Stimulated activated CD8-positive, alpha-beta memory T cell treated with anti-CD3 and anti-CD28 coated beads, Interleukin-4, amount 100 ng/mL, for 24 hours (primary cell): Measurements from ENCODE around the gene CAPN5.

Source experiments
- DNase-seq: peaks from one replicate; pipeline ENCODE4 v3.0.0-alpha.2; 2020; ENCODE audit warnings: low read depth

The CAPN5 gene

GRCh38 chr11:77135069-77135468 lies 68.3 kb downstream of the CAPN5 start:
- no peak for DNase-seq

DNA sequence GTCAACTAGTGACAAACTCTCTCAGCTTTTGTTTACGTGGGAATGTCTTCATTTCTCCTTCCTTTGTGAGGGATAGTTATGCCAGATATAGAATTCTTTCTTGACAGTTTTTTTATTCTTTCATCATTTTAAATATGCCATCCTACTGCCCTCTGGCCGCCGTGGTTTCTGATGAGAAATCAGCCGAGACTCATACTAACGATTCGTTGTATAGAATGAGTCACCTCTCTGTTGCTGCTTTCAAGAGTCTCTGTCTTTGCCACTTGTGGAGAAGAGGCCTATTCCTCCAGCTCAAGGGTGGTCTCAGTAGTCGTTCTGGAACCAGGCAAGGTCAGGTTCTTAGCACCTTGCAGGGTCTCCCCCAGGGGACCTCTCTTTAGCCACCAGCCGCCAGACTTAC lies 69.3 kb downstream of the CAPN5 start:
- DNase-seq, result no peak

DNA sequence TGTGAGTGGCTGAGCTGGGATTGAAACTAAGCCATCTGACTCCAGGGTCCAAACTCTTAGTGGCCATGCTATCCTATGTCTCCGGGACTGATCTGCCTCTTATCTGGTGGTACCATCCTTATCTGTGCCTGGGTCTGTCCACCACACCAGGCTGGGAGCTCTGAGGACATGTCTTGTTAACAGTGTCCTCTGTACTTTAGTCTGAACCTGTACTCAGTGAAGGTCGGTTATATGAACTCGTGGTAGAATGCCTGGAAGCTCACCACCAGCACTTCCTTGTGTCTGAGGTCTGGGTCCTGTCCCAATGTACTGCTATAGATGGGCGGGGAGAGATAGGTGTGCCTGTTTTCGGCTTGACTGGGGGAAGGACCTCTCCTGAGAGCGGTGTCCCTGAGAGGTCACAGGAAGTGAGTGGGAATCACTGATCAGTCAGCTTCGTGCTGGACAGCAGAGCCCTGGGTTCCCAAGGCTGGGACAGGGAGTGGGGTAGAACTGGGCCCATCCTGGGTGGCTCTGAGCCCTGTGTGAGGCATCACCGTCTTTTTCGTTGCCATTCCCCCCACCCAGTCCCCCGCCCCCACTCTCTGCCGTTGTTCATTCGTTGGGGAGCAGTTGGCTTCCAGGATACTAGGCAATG lies 70.1 kb downstream of the CAPN5 start:
- DNase-seq, result no peak

- DNase-seq, result no peak
Measured at GRCh38 chr11:77137421-77137820, 70.7 kb downstream of the CAPN5 start.

- DNase-seq, result no peak
Measured at GRCh38 chr11:77138106-77138649, 71.4 kb downstream of the CAPN5 start.

GRCh38 chr11:77139201-77139600 lies 72.4 kb downstream of the CAPN5 start:
- no peak for DNase-seq

GRCh38 chr11:77140231-77140851 lies 73.6 kb downstream of the CAPN5 start:
- DNase-seq, result no peak

- DNase-seq, result no peak
Measured at GRCh38 chr11:77141034-77141433, 74.3 kb downstream of the CAPN5 start.

- no peak for DNase-seq
Measured at GRCh38 chr11:77141475-77141874, 74.7 kb downstream of the CAPN5 start.

- DNase-seq, result no peak
Measured at GRCh38 chr11:77142091-77142975, 75.6 kb downstream of the CAPN5 start.

DNA sequence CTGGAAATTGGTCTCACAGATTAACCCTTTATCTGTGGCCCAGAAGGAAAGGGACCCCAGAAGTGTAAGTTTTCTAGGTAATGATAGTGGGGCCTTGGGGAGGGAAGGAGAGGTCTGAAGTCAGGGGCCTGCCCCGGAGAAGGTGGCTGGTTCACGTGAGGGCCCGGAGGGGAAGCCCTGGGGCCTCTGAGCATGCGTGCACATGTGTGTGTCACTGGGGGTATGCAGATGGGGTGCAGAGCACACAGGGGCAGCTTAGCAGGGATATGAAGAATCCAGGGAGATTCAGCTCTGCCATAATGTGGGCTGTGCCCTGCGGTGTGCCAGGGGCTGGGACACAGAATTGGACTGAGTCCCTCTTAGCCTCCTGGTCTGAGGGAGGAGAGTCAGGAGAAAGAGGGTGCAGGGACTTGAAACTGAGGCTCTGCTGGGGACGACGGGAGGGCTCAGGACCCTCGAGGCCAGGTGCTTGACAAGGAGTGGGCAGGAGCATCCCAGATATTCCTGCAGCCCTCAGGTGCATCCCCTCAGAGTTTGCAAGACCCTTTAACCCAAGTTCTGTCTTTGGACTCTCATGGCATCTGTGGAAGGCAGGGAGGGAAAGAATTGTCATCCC lies 76.7 kb downstream of the CAPN5 start:
- no peak for DNase-seq

GRCh38 chr11:77144196-77144856 lies 77.6 kb downstream of the CAPN5 start:
- DNase-seq, result no peak

DNA sequence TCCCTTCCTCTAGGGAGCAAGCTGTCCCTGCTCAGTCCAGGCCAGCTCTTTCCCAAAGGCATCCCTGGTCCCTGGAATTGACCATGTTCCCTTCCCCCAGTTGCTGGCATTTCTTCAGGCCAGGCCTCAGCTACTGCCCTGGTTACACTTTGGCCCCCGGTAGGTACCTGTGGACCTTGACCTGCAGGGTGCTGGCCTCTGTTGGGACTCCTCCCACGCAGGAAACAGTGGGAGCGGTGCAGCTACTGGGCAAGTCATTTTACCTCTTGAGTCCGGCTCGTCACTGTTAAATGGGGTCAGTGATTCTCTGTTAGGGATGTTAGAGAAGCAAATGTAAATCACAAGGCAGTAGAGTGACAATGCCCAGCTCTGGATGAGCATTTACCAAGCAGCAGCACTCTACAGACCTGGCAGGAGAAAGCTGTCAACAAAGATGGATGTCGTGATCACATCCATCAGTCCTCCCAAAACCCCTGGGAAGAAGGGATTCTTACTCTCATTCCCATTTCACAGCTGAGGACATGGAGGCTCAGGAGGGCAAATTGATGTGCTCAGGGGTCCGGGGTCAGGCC lies 78.2 kb downstream of the CAPN5 start:
- DNase-seq, result no peak

- no peak for DNase-seq
Measured at GRCh38 chr11:77146261-77147035, 79.7 kb downstream of the CAPN5 start.

GRCh38 chr11:77147036-77147315 lies 80.2 kb downstream of the CAPN5 start:
- no peak for DNase-seq

DNA sequence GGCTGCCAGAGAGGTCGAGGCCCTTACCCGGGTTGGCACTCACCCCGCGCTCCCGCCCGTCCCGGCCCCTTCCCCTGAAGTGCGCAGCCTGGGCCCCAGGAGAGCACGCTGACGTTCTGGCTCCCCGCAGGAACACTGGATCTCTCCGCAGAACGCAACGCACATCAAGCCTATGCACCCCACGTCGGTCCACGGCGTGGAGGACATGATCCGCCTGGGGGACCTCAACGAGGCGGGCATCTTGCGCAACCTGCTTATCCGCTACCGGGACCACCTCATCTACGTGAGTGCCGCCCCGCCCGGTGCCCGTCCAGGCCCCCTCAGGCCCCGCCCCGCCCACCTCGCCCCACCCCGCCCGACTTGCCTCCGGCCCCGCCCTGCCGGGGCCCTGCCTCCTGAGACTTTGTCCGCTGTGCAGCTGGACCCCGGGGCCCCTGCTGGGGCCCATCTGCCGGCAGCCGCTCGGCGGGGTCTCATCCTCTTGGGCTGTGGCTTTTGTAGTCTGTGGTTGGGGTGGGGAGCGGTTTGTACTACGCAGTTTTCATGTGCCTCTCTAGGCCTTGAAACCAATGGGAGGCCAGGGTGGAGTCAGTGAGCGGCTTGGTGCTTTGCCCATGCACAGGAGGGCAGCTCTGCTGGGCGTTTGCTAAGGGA lies 81.0 kb downstream of the CAPN5 start:
- DNase-seq, result peak; percentile 13

DNA sequence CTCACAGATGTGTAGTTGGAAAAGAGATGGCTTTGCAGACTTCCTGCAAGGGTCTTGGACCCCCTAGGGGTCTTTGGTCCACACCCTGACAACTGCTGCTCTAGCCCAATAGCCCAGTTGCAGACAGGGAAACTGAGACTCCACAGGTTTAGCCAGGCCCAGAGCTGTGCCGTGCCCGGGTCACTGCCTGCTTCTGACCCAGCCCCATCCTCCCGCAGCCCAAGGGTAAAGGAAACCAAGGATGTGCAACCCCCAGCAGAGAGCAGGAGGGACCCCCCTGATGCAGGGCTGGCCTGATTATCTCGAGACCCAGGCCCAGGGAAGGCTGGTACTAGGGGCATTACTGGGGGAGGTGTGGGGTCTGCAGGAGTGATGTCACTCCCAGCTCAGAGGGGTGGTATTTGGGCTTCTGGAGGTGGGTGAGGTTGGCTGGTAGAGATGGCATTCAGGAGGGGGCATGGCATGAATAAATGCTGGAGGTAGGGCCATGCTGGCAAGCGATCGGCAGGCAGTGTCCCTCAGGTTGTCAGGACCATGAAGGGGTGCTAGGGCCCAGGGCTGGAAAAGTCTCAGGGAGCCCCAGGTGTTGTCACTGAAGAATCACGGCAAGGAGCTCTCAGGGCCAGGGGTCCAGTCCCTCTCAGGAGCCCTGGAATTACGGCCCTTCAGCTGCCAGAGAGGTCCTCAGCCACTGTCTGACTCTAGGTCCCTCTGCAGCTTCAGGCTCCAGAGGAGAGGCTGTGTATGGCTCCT lies 82.4 kb downstream of the CAPN5 start:
- DNase-seq, result no peak

GRCh38 chr11:77149716-77150392 lies 83.1 kb downstream of the CAPN5 start:
- DNase-seq, result no peak

DNA sequence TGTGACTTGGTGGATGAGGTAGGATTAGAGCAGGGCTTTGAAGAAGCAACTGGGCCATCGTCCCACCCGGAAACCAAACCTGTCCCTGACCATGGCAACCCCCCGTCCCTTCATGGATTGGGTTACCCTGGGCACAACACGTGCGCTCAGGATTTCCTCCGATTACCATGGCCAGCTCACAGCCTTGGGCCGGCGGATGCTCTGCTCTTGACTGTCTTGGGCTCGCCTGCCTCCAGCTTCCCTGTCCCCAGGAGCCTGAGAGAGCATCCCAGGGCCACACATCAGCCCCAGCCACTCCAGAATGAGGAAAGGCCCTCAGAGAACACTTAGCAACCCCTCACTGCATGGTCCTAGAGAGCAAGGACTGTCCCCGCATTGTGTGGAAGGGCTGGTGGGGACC lies 84.1 kb downstream of the CAPN5 start:
- no peak for DNase-seq
